ENCODE measurements around the gene MTFMT. TPM values are rescaled to one million over a fixed set of nuclear protein-coding genes. Genes with fewer than 3 reads are reported as not detected.
A peak's percentile ranks its signal among the peaks of the same experiment; 100 is the strongest.

MTFMT gene
- total RNA-seq, 1 donor from 2014 or later: 18.8 TPM

GRCh38 chr15:65038836-65039235 is 9.4 kb upstream of the MTFMT start:
- Mint-ChIP-seq H3K27me3 (ENCODE audit: low read depth) (no peaks in the 10 kb centered on the region), H3K4me1 (peaks cover 4% of the 10 kb centered on the region), H3K4me3 (no peak overlapping the region), H3K9me3 (no peaks in the 10 kb centered on the region), H3K27ac (ENCODE audit: unreplicated experiment) (no peak overlapping the region), H3K36me3 (ENCODE audit: low read depth) (no peaks in the 10 kb centered on the region)
- TF ChIP-seq CTCF (conservative IDR thresholded peaks at IDR 0.05): no peak
- no peak for DNase-seq (ENCODE audit: low read depth, low spot score)

- Mint-ChIP-seq H3K27me3 (ENCODE audit: low read depth) (no peaks in the 10 kb centered on the region), H3K4me3 (no peak overlapping the region), H3K36me3 (ENCODE audit: low read depth) (no peaks in the 10 kb centered on the region), H3K27ac (ENCODE audit: unreplicated experiment) (no peak overlapping the region), H3K4me1 (peaks cover 8% of the 10 kb centered on the region), H3K9me3 (no peaks in the 10 kb centered on the region)
- no peak for DNase-seq (ENCODE audit: low read depth, low spot score)
- TF ChIP-seq CTCF (conservative IDR thresholded peaks at IDR 0.05): no peak
Measured at GRCh38 chr15:65038428-65038827, 9.0 kb upstream of the MTFMT start.

- Mint-ChIP-seq H3K27me3 (ENCODE audit: low read depth) (no peaks in the 10 kb centered on the region), H3K4me1 (peaks cover 13% of the 10 kb centered on the region), H3K9me3 (no peaks in the 10 kb centered on the region), H3K27ac (ENCODE audit: unreplicated experiment) (no peak overlapping the region), H3K4me3 (no peak overlapping the region), H3K36me3 (ENCODE audit: low read depth) (no peaks in the 10 kb centered on the region)
- TF ChIP-seq CTCF (conservative IDR thresholded peaks at IDR 0.05): no peak
- DNase-seq (ENCODE audit: low read depth, low spot score): no peak
Measured at GRCh38 chr15:65037309-65037708, 7.9 kb upstream of the MTFMT start.

- no peak for TF ChIP-seq CTCF (conservative IDR thresholded peaks at IDR 0.05)
- H3K27me3 Mint-ChIP-seq (ENCODE audit: low read depth): peaks cover 5% of the 10 kb centered on the region
- no peak overlapping the region for H3K4me3 Mint-ChIP-seq
- H3K4me1 Mint-ChIP-seq: peaks cover 13% of the 10 kb centered on the region
- H3K36me3 Mint-ChIP-seq (ENCODE audit: low read depth): no peaks in the 10 kb centered on the region
- H3K27ac Mint-ChIP-seq (ENCODE audit: unreplicated experiment): no peak overlapping the region
- no peaks in the 10 kb centered on the region for H3K9me3 Mint-ChIP-seq
- no peak for DNase-seq (ENCODE audit: low read depth, low spot score)
Measured at GRCh38 chr15:65034719-65035118, 5.3 kb upstream of the MTFMT start.

- H3K36me3 Mint-ChIP-seq (ENCODE audit: low read depth): no peaks in the 10 kb centered on the region
- H3K9me3 Mint-ChIP-seq: no peaks in the 10 kb centered on the region
- H3K27ac Mint-ChIP-seq (ENCODE audit: unreplicated experiment): no peak overlapping the region
- peak; percentile 56 for TF ChIP-seq CTCF (conservative IDR thresholded peaks at IDR 0.05)
- H3K27me3 Mint-ChIP-seq (ENCODE audit: low read depth): peaks cover 5% of the 10 kb centered on the region
- no peak for DNase-seq (ENCODE audit: low read depth, low spot score)
- H3K4me3 Mint-ChIP-seq: no peak overlapping the region
- peaks cover 13% of the 10 kb centered on the region for H3K4me1 Mint-ChIP-seq
Measured at GRCh38 chr15:65033659-65034269, 4.3 kb upstream of the MTFMT start.
